KOPT-K1 (cell line): ENCODE results near the gene SLC5A5.
A peak's percentile ranks its signal among the peaks of the same experiment; 100 is the strongest.
"Not testable (repeated sequence)": the region's sequence is repeated elsewhere in the genome, so short reads cannot be mapped to it uniquely, and the experiment has no call there.

Source experiments
- H3K27ac ChIP-seq: fragments of 200-600 bp; sonication (generic); 2 replicates; pipeline ENCODE4 v1.5.1; 2016; ENCODE audit warnings: antibody characterized with exemption, mild to moderate bottlenecking, low read depth, low read length; ENCODE audit not compliant: poor library complexity, severe bottlenecking
- H3K36me3 ChIP-seq: fragments of 200-600 bp; sonication (generic); 2 replicates; pipeline ENCODE4 v1.5.1; 2017; ENCODE audit warnings: antibody characterized with exemption, mild to moderate bottlenecking, low read length, moderate library complexity; ENCODE audit not compliant: insufficient read depth
- H3K9me3 ChIP-seq: fragments of 200-600 bp; sonication (generic); 2 replicates; pipeline ENCODE4 v1.5.1; 2017; ENCODE audit warnings: antibody characterized with exemption, low read length, mild to moderate bottlenecking; ENCODE audit not compliant: insufficient read depth, poor library complexity, severe bottlenecking

SLC5A5 gene

GRCh38 chr19:17918151-17918550, 46.4 kb downstream of the SLC5A5 start:
- peaks cover 11% of the 10 kb centered on the region for H3K9me3 ChIP-seq
- not testable (repeated sequence) for H3K36me3 ChIP-seq, H3K27ac ChIP-seq

GRCh38 chr19:17919122-17919521, 47.4 kb downstream of the SLC5A5 start:
- H3K36me3 ChIP-seq, H3K9me3 ChIP-seq, H3K27ac ChIP-seq: not testable (repeated sequence)

- H3K27ac ChIP-seq = no peak overlapping the region
- H3K9me3 ChIP-seq = no peaks in the 10 kb centered on the region
- no peaks in the 10 kb centered on the region for H3K36me3 ChIP-seq
Observed at GRCh38 chr19:17920527-17920926, 48.8 kb downstream of the SLC5A5 start.

DNA sequence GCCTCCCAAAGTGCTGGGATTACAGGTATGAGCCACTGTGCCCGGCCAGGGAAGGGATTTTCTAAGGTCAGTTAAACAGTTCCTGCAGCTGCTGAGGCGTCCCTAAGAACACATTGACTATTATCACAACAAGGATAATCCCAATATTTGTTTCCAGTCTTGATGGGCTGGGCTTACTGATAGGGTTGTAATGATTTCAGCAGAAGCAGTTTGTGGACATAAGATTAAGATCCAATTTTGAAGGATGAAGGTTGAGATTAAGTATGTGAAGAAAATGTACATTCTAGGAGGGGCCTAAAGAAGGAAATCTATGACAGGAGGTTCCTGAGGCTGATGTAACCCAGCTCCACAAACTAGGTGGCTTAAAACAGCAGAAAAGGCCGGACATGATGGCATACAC, 50.4 kb downstream of the SLC5A5 start:
- no peaks in the 10 kb centered on the region for H3K36me3 ChIP-seq
- no peaks in the 10 kb centered on the region for H3K9me3 ChIP-seq
- no peak overlapping the region for H3K27ac ChIP-seq

- Histone ChIP-seq H3K27ac (no peak overlapping the region), H3K36me3 (no peaks in the 10 kb centered on the region), H3K9me3 (no peaks in the 10 kb centered on the region)
Observed at GRCh38 chr19:17926044-17926443, 54.3 kb downstream of the SLC5A5 start.

DNA sequence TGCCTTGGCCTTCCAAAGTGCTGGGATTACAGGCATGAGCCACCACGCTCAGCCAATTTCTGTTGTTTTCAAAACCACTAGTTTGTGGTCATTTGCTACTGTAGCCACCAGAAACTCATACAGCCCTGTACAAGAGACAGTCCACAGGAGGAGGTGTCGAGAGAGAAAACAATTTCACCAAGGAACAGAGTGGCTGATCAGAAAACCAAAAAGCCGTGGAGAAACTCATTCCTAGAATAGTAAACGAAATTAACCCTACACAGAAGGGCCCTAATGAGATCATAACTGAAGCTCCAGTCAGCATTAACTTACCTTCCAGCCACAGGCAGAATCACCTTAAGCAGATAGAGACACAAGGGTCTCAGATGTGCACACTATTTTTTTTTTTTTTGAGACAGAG, 57.3 kb downstream of the SLC5A5 start:
- Histone ChIP-seq H3K9me3 (no peaks in the 10 kb centered on the region), H3K36me3 (no peaks in the 10 kb centered on the region), H3K27ac (no peak overlapping the region)

DNA sequence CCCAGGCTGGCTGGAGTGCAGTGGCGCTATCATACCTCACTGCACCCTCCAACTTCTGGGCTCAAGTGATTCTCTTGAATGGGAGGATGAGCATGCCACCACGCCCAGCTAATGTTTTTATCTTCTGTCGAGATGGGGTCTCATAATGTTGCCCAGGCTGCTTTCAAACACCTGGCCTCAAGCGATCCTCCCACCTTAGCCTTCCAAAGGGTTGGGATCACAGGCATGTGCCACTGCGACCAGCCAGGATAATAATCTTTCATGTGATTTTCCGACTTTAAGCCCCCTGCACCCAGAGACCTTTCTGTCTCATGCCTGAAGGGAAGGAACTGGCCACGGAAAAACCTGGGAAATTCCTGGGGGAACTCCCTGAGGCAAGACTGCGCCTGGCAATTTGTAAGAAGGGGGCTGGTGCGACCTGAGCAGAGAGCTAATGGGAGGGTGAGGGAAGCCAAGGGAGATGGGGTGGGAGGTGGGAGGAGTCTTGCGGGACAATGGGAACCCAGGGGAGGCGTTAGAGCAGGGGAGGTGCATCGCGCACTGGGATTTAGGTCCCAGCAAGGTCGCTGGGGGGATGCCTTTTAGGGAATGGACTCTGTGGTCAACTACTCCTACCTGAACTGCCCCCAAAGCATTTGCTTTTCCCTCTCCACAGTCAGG, 59.9 kb downstream of the SLC5A5 start:
- H3K9me3 ChIP-seq = no peaks in the 10 kb centered on the region
- H3K36me3 ChIP-seq = peaks cover 5% of the 10 kb centered on the region; the same call in 1 of the 2 replicates
- no peak overlapping the region for H3K27ac ChIP-seq

DNA sequence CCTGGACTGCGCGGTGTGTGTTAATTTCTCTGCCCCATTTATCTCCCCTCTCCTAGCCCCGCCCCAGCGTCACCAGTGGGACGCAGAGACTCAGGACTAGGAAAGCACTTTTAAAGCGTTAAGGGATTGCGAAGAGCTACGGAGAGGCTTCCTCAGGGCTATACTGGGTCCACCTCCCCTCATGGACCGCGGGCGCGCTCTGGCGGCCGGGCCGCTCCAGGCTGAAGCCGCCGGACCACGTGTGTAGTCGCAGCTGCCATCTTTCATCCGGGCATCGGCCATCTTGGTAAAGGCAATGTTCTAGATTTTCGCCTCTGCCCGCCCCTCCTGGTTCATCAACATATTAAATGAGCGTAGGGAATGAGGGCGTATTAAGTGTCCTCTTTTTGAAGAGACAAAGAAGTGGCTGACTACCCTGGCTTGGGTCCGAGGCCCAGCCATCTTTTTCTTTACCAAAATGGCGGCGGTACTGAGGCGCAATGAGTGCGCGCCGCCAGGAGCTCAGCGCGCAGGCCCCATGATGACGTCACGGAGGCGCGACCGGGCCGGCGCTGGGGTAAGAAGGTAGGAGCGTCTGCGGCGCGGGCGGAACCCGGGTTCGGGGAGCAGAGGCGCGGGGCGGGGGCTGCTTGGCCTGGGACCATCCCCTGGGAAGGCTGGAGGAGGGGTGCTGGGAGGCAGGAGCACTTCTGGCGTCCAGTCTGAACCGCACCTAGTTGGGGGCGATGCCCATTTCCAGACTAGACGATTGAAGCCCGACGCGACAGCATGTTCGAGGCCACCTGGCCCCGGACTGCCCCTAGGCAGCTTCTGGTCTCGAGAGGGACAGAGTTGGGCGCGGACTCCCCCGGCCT, 61.0 kb downstream of the SLC5A5 start, which contains the start of gene CCDC124:
TSS of gene CCDC124 (plus strand) at position 531 of the 854 bp plus-strand sequence. CDS start 3,406 bp downstream, outside the sequence.
- Histone ChIP-seq H3K9me3 (no peaks in the 10 kb centered on the region), H3K27ac (peak within 1 kb of the TSS; percentile 81), H3K36me3 (peaks cover 12% of the 10 kb centered on the region; the same call in 1 of the 2 replicates)

- H3K36me3 ChIP-seq = peaks cover 16% of the 10 kb centered on the region; the same call in 1 of the 2 replicates
- no peaks in the 10 kb centered on the region for H3K9me3 ChIP-seq
- peak overlapping the region; percentile 81 for H3K27ac ChIP-seq
Observed at GRCh38 chr19:17933414-17934129, 61.8 kb downstream of the SLC5A5 start.

GRCh38 chr19:17936379-17936778, 64.6 kb downstream of the SLC5A5 start:
- H3K36me3 ChIP-seq = peaks cover 33% of the 10 kb centered on the region
- no peak overlapping the region for H3K27ac ChIP-seq
- no peaks in the 10 kb centered on the region for H3K9me3 ChIP-seq

DNA sequence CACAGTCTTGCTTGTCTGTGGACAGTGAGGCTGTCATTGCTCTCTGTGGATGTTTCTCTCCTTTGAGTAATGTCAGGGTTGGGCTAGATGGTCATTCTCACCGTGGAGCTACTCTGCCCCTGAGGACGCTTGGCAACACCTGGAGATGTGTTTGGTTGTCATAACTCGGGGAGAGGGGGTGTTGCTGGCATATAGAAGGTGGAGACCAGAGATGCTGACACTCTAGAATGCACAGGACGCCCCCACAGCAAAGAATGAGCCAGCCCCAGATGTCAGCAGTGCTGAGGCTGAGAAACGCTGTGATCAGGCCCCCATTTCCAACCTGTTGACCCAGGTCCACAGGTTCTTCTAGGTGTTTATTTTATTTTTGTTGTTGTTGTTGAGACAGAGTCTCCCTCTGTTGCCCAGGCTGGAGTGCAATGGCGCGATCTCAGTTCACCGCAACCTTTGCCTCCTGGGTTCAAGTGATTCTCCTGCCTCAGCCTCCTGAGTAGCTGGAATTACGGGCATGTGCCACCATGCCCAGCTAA, 65.7 kb downstream of the SLC5A5 start:
- Histone ChIP-seq H3K27ac (no peak overlapping the region), H3K36me3 (peaks cover 41% of the 10 kb centered on the region), H3K9me3 (no peaks in the 10 kb centered on the region)

- Histone ChIP-seq H3K36me3 (peaks cover 47% of the 10 kb centered on the region), H3K9me3 (no peaks in the 10 kb centered on the region), H3K27ac (no peak overlapping the region)
Observed at GRCh38 chr19:17938092-17938845, 66.5 kb downstream of the SLC5A5 start.

- peaks cover 53% of the 10 kb centered on the region for H3K36me3 ChIP-seq
- no peaks in the 10 kb centered on the region for H3K9me3 ChIP-seq
- H3K27ac ChIP-seq = no peak overlapping the region
Observed at GRCh38 chr19:17942181-17942580, 70.4 kb downstream of the SLC5A5 start.

GRCh38 chr19:17942582-17943273, 71.0 kb downstream of the SLC5A5 start:
- Histone ChIP-seq H3K9me3 (no peaks in the 10 kb centered on the region), H3K36me3 (peaks cover 50% of the 10 kb centered on the region), H3K27ac (no peak overlapping the region)
